GM19455 (cell line): ENCODE results near the gene MAGED2.
"Not testable (repeated sequence)": the region's sequence is repeated elsewhere in the genome, so short reads cannot be mapped to it uniquely, and the experiment has no call there.

ENCODE experiments used
- ATAC-seq: cut with Tn5 transposase; IDR thresholded peaks from one replicate; pipeline ENCODE4 v1.9.1; 2021; ENCODE audit not compliant: unreplicated experiment

The MAGED2 gene

GRCh38 chrX:54818221-54818620 is 10.7 kb downstream of the MAGED2 start:
- ATAC-seq: no peak

DNA sequence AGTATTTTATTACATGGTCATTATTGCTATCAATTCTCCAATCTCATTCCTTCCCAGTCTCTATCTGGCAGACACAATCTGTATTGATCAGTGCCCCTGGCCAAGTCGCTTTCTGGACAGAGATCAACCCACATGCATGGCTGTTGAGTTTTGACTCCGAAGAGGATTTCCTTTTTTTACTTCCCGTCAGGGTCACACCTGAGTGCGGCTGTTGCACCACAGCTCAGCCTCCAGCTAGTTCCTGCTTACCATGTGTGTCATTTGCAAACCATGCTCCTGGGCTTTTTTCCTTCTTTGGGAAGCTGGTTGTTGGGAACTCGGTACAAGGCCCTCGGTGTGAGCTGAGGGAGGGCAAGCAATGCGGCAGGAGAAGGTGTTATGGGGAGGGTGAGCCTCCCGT is 11.7 kb downstream of the MAGED2 start:
- no peak for ATAC-seq

DNA sequence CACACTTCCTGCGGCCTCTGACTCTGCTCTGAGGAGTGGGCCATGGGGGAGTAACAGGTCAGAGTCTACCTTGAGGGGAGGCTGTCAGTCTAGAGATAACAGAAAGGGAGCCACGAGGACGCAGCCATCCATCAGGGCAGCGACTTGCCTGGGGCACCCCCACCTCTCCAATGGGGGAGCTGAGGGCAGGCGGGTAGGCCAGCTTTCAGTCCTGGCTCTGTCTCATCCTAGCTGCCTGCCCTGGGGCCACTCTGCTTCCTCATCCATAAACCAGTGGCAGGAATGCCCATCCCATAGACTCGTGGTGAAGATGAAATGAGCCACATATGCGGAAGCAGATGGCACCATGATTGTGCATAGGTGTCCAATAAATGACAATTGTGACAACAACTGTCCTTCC is 13.2 kb downstream of the MAGED2 start:
- no peak for ATAC-seq

- ATAC-seq: no peak
Measured at GRCh38 chrX:54821310-54821709, 13.8 kb downstream of the MAGED2 start.

DNA sequence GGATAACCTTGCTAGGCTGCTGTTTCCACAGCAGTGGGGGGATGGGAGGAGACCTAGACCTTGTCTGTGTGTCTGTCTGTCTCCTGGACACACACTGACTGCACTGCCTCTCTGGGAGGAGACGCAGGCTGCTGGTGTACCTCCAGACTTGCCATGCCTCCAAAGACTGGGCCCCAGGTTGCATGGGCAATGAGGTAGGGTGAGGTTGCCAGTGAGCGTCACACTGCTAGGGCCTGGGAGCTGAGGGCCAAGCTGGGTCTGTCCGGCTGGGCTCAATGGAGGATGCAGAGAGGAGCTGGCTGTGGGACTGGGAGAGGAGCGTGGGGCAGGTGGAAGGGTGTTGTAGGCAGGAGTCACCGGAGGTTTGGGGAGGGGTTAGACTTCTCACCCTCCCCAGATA is 16.6 kb downstream of the MAGED2 start:
- ATAC-seq: no peak

GRCh38 chrX:54824722-54825121 is 17.2 kb downstream of the MAGED2 start:
- no peak for ATAC-seq

- no peak for ATAC-seq
Measured at GRCh38 chrX:54825716-54826438, 18.3 kb downstream of the MAGED2 start.

GRCh38 chrX:54826598-54826997 is 19.1 kb downstream of the MAGED2 start:
- ATAC-seq: no peak

- no peak for ATAC-seq
Measured at GRCh38 chrX:54838583-54838982, 31.0 kb downstream of the MAGED2 start.

- ATAC-seq: not testable (repeated sequence)
Measured at GRCh38 chrX:54841184-54841874, 33.8 kb downstream of the MAGED2 start.

DNA sequence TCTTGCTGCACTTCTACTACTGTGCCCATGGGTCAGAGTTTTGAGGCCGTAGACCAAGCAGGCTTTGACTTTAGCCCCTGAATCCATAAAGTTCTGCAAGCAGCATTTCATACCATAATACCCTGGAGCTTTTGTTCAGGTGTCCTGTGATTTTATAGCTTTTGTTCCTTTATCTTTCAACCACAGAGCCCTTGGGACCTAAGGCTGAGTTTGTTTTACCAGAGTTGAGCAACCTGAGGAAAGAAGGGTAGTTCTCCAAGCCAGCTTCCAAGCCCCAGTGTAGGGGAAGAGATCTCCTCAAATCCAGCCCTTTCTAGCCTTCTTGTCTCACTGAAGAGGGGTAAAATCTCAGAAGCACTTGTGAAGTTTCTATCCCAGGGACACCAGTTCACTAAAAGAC is 35.1 kb downstream of the MAGED2 start:
- no peak for ATAC-seq

- ATAC-seq: no peak
Measured at GRCh38 chrX:54843050-54843449, 35.5 kb downstream of the MAGED2 start.

DNA sequence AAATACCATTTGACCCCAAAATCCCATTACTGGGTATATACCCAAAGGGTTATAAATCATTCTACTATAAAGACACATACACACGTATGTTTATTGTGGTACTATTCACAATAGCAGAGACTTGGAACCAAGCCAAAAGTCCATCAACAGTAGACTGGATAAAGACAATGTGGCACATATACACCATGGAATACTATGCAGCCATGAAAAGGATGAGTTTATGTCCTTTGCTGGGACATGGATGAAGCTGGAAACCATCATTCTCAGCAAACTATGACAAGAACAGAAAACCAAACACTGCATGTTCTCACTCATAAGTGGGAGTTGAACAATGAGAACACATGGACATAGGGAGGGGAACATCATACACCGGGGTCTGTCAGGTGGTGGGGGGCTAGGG is 40.2 kb downstream of the MAGED2 start:
- ATAC-seq: not testable (repeated sequence)

DNA sequence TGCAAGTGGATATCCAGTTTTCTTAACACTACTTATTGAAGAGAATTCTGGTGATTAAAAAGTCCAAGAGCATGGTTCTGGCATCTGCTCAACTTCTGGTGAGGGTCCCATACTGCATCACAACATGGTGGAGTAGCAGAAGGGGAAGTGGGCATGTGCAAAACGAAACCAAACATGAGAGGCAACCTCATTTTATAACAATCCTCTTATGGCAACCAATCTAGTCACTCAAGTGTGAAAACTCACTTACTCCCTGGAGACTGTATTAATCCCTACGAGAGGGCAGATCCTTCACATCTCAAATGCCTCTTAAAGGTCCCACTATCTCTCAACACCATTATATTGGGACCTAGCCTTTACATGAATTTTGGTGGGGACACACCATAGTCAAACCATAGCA is 57.7 kb downstream of the MAGED2 start:
- no peak for ATAC-seq
